Bronchial epithelial cell (primary cell): ENCODE measurements around the gene CHST3. TPM values are rescaled to one million over a fixed set of nuclear protein-coding genes. Genes with fewer than 3 reads are reported as not detected.

Experiments
- DNase-seq: peaks from one replicate; pipeline ENCODE4 v3.0.0-alpha.2; 2010; ENCODE audit warnings: low read depth
- FAIRE-seq: peaks from 2 replicates; lab custom pipeline; 2011; peaks lifted over from hg19 to GRCh38; lab: Jason Lieb, UNC
- H3K27me3 ChIP-seq: 2 replicates; pipeline ENCODE4 v1.5.1; 2011; ENCODE audit warnings: low read length; ENCODE audit not compliant: control insufficient read depth, insufficient read depth
- H3K36me3 ChIP-seq: 2 replicates; pipeline ENCODE4 v1.5.1; 2011; ENCODE audit warnings: low read length; ENCODE audit not compliant: control insufficient read depth, insufficient read depth
- H3K4me3 ChIP-seq: 2 replicates; pipeline ENCODE4 v1.5.1; 2011; ENCODE audit warnings: mild to moderate bottlenecking, low read depth, low read length, control low read depth
- CTCF ChIP-seq: IDR thresholded peaks from 2 replicates; pipeline ENCODE4 v1.5.1; 2011; ENCODE audit warnings: mild to moderate bottlenecking, moderate library complexity, low read length, control low read depth, inconsistent platforms; ENCODE audit not compliant: insufficient read depth, severe bottlenecking
- total RNA-seq: library from RNA; depleted of rRNA; stranded (reverse); fragments of >200 nt; gene quantifications from 2 replicates; pipeline ENCODE4 v1.2.1, GENCODE V29; 2014

Gene CHST3
- total RNA-seq, 1 donor from 2014 or later = 16.6 TPM

- no peak for TF ChIP-seq CTCF
- Histone ChIP-seq H3K4me3 (no peak overlapping the region), H3K27me3 (no peaks in the 10 kb centered on the region), H3K36me3 (no peaks in the 10 kb centered on the region)
- FAIRE-seq = no peak
- DNase-seq = no peak
These were observed 51.6 kb downstream of the CHST3 start for GRCh38 chr10:72015841-72016240.

GRCh38 chr10:72016608-72017300 is 52.6 kb downstream of the CHST3 start:
- H3K27me3 ChIP-seq = no peaks in the 10 kb centered on the region
- DNase-seq (no peak), FAIRE-seq (no peak)
- no peak overlapping the region for H3K4me3 ChIP-seq
- no peak for TF ChIP-seq CTCF
- H3K36me3 ChIP-seq = no peaks in the 10 kb centered on the region

- H3K4me3 ChIP-seq = no peak overlapping the region
- H3K36me3 ChIP-seq = no peaks in the 10 kb centered on the region
- FAIRE-seq (no peak), DNase-seq (no peak)
- TF ChIP-seq CTCF = no peak
- H3K27me3 ChIP-seq = no peaks in the 10 kb centered on the region
These were observed 55.1 kb downstream of the CHST3 start for GRCh38 chr10:72019085-72019876.

- FAIRE-seq (no peak), DNase-seq (no peak)
- H3K4me3 ChIP-seq = no peak overlapping the region
- no peaks in the 10 kb centered on the region for H3K27me3 ChIP-seq
- no peaks in the 10 kb centered on the region for H3K36me3 ChIP-seq
- TF ChIP-seq CTCF = no peak
These were observed 57.0 kb downstream of the CHST3 start for GRCh38 chr10:72020914-72021809.

GRCh38 chr10:72022228-72022627 is 58.0 kb downstream of the CHST3 start:
- TF ChIP-seq CTCF = no peak
- Histone ChIP-seq H3K36me3 (no peaks in the 10 kb centered on the region), H3K27me3 (no peaks in the 10 kb centered on the region), H3K4me3 (no peak overlapping the region)
- no peak for FAIRE-seq
- DNase-seq = no peak
